HuH-7.5 (cell line): Measurements from ENCODE around the gene CYP19A1.

Experiments used
- DNase-seq: peaks from one replicate; pipeline ENCODE4 v3.0.0; 2011; ENCODE audit warnings: low spot score

Gene CYP19A1

GRCh38 chr15:51183076-51183475 lies 155.3 kb downstream of the CYP19A1 start:
- no peak for DNase-seq

GRCh38 chr15:51181905-51182304 lies 156.5 kb downstream of the CYP19A1 start:
- DNase-seq, result no peak

GRCh38 chr15:51181221-51181620 lies 157.2 kb downstream of the CYP19A1 start:
- no peak for DNase-seq

- no peak for DNase-seq
Measured at GRCh38 chr15:51180534-51180933, 157.9 kb downstream of the CYP19A1 start.

- DNase-seq, result no peak
Measured at GRCh38 chr15:51180011-51180410, 158.4 kb downstream of the CYP19A1 start.

- no peak for DNase-seq
Measured at GRCh38 chr15:51172193-51172592, 166.2 kb downstream of the CYP19A1 start.

GRCh38 chr15:51171634-51171932 lies 166.8 kb downstream of the CYP19A1 start:
- DNase-seq, result no peak

GRCh38 chr15:51170882-51171633 lies 167.3 kb downstream of the CYP19A1 start:
- no peak for DNase-seq

DNA sequence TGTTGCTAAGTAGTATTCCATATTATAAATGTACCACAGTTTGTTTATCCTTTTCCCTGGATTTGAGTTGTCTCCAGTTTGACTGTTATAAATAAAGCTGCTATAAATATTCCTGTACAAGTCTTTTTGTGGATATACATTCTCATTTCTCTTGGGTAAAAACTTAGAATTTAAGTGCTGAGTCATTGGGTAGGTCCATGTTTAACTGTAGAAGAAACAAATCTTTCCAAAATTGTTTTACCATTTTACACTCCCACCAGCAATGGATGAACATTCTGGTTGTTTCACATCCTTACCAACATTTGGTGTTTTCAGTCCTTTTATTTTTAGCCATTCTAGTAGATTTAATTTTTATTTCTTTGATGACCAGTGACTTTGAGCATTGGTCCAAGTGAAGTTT lies 169.7 kb downstream of the CYP19A1 start:
- DNase-seq, result no peak

DNA sequence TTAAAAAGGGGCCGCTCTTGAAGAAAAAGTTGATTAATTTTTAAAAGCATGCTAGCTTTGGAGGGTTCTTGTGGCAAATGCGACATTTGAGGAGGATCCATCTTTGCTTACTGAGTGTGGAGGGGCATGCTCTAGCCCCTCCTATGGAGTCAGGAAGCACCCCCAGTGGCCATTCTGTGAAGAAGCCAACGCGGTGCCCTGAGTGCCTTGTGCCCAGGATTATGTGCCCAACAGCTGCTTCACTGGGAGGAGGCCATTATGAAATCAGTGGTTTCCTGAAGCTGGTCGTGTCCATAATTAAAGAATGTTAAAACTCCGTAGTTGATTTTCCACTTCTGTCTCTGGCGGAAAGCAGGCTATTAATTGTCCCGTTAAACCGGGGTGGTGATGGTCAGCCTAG lies 174.6 kb downstream of the CYP19A1 start:
- no peak for DNase-seq

DNA sequence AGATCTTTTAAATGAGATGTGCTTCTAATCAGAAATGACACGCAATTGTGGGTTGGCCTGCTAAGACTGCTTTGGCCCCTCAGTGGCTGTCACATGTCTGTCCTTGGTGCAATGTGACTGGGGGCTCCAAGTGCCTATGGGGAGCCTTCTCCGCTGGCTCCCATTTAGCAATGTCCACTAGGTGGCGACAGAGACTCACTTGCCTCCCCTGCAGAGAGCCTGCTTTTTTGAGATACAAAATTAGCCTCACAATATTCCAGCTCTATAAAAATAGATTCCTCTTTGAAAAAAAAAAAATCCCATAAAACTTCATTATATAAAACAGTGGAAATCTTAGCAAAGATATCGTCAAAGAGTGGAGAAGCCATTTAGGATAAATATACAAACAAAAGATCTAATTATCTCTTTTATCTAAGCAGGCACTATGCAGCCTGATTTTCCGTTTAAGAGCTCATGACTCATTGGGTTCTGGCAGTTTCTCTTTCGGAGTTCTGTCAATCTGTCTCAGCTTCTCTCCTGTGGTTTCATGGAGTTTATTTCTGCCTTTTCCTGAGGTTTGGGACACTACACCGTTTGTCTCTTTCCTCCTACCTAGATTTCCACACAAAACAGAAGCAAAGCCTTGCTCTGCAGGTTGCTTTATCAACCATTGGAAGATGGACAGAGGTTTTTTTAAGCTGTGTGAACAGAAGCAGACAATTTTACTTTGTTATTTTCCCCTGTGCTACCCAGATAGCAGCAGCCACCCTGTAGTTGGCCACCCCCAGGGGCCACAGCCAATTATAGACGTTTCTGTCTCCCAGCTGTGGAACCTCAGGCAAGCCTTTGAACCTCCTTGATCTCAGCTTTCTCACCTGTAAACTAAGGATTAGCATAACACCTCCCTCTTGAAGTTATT lies 175.3 kb downstream of the CYP19A1 start:
- DNase-seq, result peak; percentile 83

DNA sequence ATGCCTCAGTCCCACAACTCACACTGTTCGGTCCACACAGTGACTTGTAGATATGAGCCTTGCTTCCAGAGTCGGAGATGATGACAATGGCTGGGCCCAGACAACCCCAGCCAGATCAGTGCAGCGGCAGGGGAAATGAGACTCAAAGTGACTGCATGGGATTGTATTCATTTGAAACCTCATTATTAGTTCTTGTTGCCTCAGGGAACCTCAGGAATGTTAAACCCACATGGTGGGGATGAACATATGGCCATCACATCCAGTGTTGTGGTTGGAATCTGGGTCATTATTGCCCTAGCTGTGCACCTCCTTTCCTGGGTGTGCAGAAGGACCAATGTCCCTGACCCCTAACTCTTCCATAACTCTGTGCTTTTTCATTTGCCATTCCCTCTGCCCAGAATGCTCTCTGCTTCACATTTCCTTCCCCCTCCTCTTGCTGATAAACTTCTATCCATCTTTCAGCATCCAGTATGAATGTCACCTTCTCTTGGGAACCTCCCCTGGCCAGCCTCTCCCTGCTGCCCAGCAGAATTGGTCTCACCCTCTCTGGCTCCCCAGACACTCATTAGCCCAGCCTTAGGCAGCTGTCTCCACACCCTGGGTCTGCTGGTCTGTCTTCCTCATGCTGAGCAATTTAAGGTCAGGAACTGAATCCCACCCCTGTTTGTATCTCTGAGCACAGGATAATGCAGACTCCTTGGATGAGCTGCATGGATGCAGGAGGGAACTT lies 176.7 kb downstream of the CYP19A1 start:
- no peak for DNase-seq

DNA sequence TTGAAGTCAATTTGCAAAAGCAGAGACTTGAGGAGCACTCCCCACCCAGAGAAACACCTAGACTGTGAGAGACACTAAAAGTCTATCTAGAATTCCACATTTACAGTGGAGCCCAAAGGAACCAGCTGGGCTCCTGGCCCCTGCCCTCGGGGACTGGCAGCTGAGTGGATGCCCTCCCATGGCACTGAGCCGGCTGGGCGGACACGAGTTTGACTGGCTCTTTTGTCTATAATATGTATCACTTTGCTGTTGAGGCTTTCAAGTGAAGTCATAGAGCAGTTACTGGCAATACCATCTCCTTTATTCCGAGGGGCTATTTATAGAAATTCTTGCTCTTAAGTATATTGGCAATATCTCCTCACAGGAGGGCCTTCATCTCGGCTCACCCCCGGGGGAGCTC lies 177.9 kb downstream of the CYP19A1 start:
- DNase-seq, result no peak
